T-helper 9 cell (primary cell): Measurements from ENCODE around the gene PDK2.

Experiments used
- DNase-seq: peaks from one replicate; pipeline ENCODE4 v3.0.0-alpha.2; 2020

PDK2 gene

GRCh38 chr17:50102164-50102991 is 7.2 kb downstream of the PDK2 start:
- no peak for DNase-seq

DNA sequence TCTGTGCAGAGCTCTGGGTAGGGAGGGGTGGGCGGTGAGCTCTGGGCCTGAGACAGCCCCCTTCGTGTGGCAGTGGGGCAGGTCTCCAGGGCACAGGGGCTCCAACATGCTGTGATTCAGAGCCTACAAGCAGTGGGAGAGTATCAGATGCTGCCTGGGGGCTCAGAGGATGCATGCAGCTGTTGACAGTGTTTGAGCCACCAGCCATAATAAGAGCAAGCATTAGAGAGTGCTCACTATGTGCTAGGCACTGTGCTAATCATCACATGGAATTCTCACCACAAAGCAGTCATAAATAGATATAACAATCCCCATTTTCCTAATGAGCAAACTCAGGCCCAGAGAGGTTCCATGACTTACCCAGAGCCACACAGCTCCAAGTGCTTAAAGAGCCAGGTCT is 8.1 kb downstream of the PDK2 start:
- DNase-seq = no peak

DNA sequence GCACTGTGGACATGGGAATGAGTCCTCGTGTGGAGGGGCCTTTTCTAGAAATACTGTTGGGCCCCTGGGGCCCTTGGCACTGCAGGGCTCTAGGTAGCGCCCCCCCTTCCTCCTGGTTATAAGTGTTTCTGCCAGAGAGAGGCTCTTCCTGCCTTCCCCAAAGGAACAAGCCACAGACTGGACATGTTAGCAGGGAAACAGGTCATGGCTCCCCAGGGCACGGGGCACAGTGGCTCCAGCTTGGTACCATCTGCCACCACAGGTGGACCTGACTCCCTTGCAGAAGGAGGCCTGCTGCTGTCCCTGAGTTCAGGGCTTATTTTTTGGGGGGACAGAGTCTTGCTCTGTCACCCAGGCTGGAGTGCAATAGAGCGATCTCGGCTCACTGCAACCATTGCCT is 8.8 kb downstream of the PDK2 start:
- DNase-seq = no peak

GRCh38 chr17:50105811-50106210 is 10.7 kb downstream of the PDK2 start:
- no peak for DNase-seq

- no peak for DNase-seq
These were observed 11.4 kb downstream of the PDK2 start for GRCh38 chr17:50106393-50107131.

DNA sequence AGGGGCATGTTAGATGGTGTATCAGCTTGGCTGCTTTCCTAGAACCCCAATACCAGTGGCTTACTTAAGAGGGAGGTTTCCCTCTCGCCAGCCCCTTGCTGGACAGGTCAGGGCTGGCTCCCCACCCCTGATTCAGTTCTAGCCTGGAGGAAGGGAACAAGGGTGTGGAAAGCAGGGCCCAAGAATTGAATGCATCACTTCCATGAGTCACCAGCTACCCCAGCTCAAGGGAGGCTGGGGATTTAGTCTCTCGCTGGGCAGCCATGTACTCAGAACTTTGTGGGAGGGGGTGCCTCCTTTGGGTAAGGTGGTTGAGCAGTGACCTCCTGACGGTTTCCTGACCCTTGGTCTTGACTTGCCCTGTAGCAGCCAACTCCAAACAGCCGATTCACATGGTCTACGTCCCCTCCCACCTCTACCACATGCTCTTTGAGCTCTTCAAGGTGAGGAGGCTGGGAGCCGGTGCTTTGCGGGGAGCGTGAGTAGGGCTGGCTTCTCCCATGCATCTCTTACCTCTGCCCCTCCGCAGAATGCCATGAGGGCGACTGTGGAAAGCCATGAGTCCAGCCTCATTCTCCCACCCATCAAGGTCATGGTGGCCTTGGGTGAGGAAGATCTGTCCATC is 12.8 kb downstream of the PDK2 start:
- DNase-seq = no peak

- no peak for DNase-seq
These were observed 13.4 kb downstream of the PDK2 start for GRCh38 chr17:50108556-50108955.

GRCh38 chr17:50109207-50109606 is 14.1 kb downstream of the PDK2 start:
- DNase-seq = no peak

DNA sequence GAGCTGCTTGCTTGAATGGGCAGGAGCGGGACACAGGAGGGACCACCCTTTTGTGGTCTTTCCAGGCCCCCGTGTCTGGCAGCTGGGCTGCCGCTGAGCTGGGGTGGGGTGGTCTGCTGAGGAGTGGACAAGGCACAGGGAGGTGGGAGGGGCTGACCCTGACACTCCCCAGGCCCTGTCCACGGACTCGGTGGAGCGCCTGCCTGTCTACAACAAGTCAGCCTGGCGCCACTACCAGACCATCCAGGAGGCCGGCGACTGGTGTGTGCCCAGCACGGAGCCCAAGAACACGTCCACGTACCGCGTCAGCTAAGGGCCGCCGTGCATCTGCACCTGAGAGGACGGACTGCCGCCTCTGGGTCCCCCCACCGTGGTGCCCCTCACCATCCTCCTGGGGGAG is 14.6 kb downstream of the PDK2 start:
- DNase-seq = no peak

- no peak for DNase-seq
These were observed 15.6 kb downstream of the PDK2 start for GRCh38 chr17:50110591-50111349.

DNA sequence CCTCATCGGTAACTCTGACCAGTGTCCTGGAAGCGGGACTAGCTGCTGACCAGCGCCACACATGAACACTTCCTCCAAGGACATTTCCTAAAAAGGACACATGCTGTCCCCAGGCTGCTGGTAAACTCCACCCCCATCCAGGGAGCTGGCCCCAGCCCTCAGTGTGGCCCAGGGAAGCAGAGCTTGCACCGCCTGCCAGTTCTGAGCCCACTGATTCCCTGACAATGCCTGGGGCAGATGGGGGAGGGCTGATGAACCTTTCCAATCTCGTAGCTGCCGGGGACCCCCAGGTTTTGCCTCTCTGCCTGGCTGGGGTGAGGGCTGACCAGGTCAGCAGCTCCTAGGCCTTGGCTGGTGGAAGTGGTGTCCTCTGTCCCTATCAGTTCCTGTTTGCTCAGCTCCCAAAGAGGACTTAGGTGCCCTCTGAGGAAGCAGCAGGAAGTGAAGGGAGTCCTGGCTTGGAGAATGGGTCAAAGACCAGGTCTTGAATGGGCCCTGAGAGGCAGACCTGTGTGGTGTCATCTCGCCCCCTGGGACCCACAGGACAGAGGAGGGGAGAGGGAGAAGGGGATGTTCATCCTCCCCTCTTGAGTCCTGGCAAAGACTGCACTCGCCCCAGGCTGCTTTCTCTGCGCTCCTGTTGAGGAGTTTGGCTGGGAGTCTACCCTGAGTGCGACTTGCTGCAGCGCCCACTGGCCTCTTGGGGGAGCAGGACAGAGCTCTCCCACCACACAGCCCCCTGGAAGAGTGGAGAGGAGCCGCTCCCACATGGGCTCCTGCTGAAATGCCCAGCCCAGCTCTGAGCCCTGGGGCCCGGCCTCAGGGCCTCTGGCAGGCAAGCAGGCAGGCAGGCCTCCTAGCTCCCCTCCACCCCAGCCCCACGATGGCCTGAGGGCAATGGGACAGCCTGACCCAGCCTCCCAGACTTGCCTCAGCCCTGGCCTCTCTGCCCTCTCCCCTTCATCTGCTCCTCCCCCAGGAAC is 16.8 kb downstream of the PDK2 start:
- DNase-seq = no peak

- no peak for DNase-seq
These were observed 17.5 kb downstream of the PDK2 start for GRCh38 chr17:50112694-50113093.

GRCh38 chr17:50113624-50114320 is 18.6 kb downstream of the PDK2 start:
- DNase-seq = no peak

DNA sequence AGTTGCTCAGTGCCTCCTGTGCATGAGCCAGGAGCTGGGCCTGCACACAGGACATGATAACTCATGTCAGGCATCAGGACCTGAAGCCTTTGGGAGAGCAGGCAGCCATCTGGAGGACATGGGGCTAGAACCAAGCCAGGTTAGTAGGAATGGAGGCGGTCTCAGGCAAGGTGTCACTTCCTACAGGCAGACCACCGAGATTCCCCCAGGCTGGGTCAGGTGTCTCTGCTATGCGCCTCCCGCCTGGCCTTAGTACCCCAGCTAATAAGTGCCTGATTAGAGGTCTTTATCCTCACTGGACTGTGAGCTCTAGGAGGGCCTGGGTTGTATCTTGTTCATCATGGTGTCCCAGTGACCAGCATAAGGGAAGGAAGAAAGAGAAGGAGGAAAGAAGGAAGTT is 19.2 kb downstream of the PDK2 start:
- no peak for DNase-seq

GRCh38 chr17:50114849-50115357 is 19.8 kb downstream of the PDK2 start:
- DNase-seq = no peak

- DNase-seq = no peak
These were observed 20.6 kb downstream of the PDK2 start for GRCh38 chr17:50115756-50116155.

DNA sequence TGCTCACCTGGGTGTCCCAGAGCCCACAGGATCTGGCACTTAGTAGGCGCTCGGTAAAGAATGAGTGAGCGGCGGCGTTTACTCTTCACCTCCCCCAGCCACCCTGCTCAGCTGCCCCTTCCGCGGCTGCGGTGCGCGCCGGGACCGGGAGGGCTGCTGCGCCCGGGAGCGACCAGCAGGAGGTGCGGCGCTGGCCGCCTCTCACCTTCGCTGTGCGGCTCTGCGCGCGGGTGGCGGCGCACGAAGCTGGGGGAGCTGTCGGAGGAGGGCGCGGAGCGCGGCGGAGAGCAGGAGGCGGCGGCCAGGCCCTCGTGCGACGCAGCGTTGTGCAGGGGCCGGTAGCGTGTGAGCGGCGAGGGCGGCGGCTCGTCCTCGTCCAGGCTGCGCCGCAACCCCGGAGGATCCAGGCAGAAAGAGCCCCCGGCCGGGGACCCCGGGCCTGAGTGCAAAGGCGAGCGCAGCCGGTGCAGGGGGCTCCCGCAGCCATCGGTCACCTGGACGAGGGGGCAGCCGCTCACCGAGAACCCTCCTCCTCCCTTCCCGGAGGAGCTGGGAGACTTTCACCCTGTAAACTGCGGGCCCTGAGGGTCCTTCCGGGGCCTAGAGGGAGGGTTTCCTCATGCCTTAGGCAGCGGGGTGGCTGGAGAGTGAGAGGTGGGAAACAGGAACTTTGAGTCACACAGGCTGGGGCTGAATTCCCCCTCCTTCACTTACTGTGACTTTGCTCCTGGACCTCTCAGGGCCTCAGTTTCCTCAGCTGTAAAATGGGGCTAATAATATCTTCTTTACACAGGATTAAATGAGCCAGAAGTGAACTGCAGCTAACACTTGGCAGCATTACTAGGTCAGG is 22.3 kb downstream of the PDK2 start:
- DNase-seq = peak; percentile 48

DNA sequence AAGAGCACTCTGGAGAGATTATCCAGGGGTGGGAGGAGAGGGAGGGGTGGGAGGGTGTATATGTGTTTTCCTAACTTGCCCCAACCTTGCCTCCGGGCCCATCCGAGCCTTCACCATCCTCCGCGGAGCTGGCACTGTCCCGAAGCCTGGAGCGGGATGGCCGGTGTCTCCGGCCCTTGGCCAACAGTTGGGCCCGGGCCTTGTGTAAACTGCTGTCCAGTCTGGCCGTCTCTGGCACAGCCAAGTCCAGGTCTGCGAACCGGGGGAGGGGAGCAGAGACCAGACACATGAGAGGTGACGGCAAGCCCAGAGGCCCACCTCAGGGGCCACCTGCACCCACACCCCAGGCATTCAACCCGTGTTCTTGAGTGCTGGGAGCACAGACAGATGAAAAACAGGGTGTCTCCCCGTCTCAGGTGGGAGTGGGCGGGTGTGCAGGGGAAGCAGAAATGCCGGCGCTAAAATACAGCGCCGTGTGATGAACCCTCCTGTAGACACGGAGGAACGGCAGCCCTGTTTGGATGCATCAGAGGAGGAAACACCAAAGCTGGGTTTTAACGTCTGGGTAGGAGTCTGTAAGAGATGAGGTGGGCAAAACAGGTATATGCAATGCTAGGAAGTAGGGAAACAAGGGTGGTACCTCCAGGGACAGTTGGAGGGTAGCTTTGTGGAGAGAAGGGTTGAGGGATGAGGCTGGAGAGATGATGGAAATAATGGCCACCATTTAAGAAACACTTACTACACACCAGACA is 23.1 kb downstream of the PDK2 start:
- no peak for DNase-seq

DNA sequence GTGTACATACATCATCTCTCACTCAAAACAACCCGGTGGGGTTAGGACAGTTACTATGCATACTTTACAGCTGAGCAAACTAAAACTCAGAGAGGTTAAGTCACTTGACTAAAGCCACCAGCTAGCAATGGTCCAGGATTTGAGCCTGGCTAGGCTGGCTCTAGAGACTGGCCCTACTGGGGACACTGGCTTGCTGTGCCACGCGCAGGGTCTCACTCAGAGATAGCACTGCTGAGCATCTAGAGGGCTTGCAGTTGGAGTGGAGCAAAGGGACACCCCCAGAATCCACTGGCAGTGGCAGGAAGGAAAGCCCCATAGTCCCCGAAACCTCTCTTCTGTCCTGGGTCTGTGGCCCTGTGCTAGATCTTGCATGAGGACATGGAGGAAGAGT is 23.7 kb downstream of the PDK2 start:
- DNase-seq = no peak
